ENCODE data around the gene IL17REL. TPM values are rescaled to one million over a fixed set of nuclear protein-coding genes. Genes with fewer than 3 reads are reported as not detected.

IL17REL gene
- total RNA-seq, 3 donors from 2014 or later, result not detected

- Histone ChIP-seq H3K4me3 (no peak overlapping the region), H3K27ac (no peak overlapping the region), H3K4me1 (no peaks in the 10 kb centered on the region), H3K27me3 (peaks cover 6 to 43% of the 10 kb centered on the region in 2 donors), H3K9me3 (no peaks in the 10 kb centered on the region), H3K36me3 (no peaks in the 10 kb centered on the region)
- intact Hi-C loops (cut with DNase I; ENCODE audit: low total_unique reads), result loop anchor here (10.0 kb wide), 1 partner anchor 295 kb away; no protein-coding TSS in a partner anchor
- DNase-seq (ENCODE audit: low spot score in 2 of 2), result no peak
- TF ChIP-seq POLR2A (IDR thresholded peaks at IDR 0.05) (no peak), POLR2AphosphoS5 (IDR thresholded peaks at IDR 0.05) (no peak), CTCF (IDR thresholded peaks at IDR 0.05) (no peak)
These were observed 47.3 kb upstream of the IL17REL start for GRCh38 chr22:50059881-50060262.

- Histone ChIP-seq H3K27ac (no peak overlapping the region), H3K36me3 (no peaks in the 10 kb centered on the region), H3K4me1 (no peaks in the 10 kb centered on the region), H3K27me3 (peaks cover 6 to 39% of the 10 kb centered on the region in 2 donors), H3K9me3 (peaks cover 2 to 4% of the 10 kb centered on the region in 2 donors), H3K4me3 (peak overlapping the region in 2 of 3 donors; percentile 18 to 57)
- intact Hi-C loops (cut with DNase I; ENCODE audit: low total_unique reads), result loop anchor here (10.0 kb wide), 1 partner anchor 294 kb away; no protein-coding TSS in a partner anchor
- no peak for DNase-seq (ENCODE audit: low spot score in 2 of 2)
- TF ChIP-seq POLR2AphosphoS5 (IDR thresholded peaks at IDR 0.05) (no peak), POLR2A (IDR thresholded peaks at IDR 0.05) (no peak), CTCF (IDR thresholded peaks at IDR 0.05) (no peak)
These were observed 46.6 kb upstream of the IL17REL start for GRCh38 chr22:50058906-50059880.

GRCh38 chr22:50058061-50058905 is 45.7 kb upstream of the IL17REL start, which contains the start of gene TTLL8:
Gene TTLL8, minus strand, starts transcription at chr22:50058298.
- H3K27me3 ChIP-seq, result peaks cover 6 to 35% of the 10 kb centered on the region in 2 donors
- no peak within 1 kb of the TSS for H3K27ac ChIP-seq
- no peak for TF ChIP-seq POLR2AphosphoS5 (IDR thresholded peaks at IDR 0.05)
- TF ChIP-seq CTCF (IDR thresholded peaks at IDR 0.05), result no peak
- TF ChIP-seq POLR2A (IDR thresholded peaks at IDR 0.05), result no peak
- peak within 1 kb of the TSS in 2 of 3 donors; percentile 18 to 57 for H3K4me3 ChIP-seq
- peaks cover 7 to 13% of the 10 kb centered on the region in 2 donors for H3K9me3 ChIP-seq
- DNase-seq (ENCODE audit: low spot score in 2 of 2), result no peak
- H3K4me1 ChIP-seq, result no peaks in the 10 kb centered on the region
- H3K36me3 ChIP-seq, result no peaks in the 10 kb centered on the region
- intact Hi-C loops (cut with DNase I; ENCODE audit: low total_unique reads), result loop anchor here (10.0 kb wide), 1 partner anchor 293 kb away; no protein-coding TSS in a partner anchor

- no peak overlapping the region for H3K27ac ChIP-seq
- H3K27me3 ChIP-seq, result peaks cover 6 to 31% of the 10 kb centered on the region in 2 donors
- H3K4me1 ChIP-seq, result no peaks in the 10 kb centered on the region
- H3K36me3 ChIP-seq, result no peaks in the 10 kb centered on the region
- intact Hi-C loops (cut with DNase I; ENCODE audit: low total_unique reads), result loop anchor here (10.0 kb wide), 1 partner anchor 293 kb away; no protein-coding TSS in a partner anchor
- no peak for DNase-seq (ENCODE audit: low spot score in 2 of 2)
- peaks cover 7 to 16% of the 10 kb centered on the region in 2 donors for H3K9me3 ChIP-seq
- H3K4me3 ChIP-seq, result no peak overlapping the region
- no peak for TF ChIP-seq POLR2A (IDR thresholded peaks at IDR 0.05)
- no peak for TF ChIP-seq CTCF (IDR thresholded peaks at IDR 0.05)
- TF ChIP-seq POLR2AphosphoS5 (IDR thresholded peaks at IDR 0.05), result no peak
These were observed 44.9 kb upstream of the IL17REL start for GRCh38 chr22:50057278-50058060.
